Inferior parietal cortex (tissue), 1 donor: ENCODE results near the gene HRH2.
A peak's percentile ranks its signal among the peaks of the same experiment; 100 is the strongest.

ENCODE experiments used
- DNase-seq: peaks from one replicate; pipeline ENCODE4 v3.0.0-alpha.2; 2016; ENCODE audit errors: extremely low spot score

HRH2 gene

DNA sequence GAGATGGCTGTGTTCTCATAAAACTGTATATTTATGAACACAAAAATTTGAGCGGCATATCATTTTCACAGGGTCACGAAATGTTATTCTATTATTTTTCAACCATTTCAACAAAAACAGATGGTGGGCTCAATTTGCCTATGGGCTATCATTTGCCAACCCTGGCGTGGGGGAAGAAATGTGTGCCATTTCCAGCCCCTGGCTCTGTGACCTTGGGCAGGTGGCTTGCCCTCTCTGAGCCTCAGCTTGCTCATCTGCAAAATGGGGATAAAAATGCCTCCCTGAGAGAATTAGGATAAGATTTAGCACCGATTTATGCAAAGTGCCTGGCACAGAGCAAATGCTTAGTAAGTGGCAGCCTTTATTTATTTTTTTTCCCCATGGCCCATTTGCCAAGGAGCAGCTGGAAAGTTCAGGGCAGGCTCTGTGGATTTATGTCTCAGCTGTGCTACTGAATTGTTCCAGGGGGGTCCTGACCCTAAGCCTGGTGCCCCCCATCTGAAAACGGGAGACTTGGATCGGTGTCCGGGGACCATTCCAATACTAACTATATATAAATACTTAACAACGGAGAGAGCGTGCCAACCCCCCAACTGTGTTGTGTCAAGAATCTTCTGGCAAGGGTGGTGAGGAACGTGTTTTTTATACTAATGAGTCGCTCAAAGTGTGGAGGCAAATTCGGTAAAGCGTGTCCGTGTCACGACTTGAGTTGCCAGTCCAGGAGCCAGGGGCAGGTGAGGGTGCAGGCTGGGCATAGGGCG, 34.5 kb downstream of the HRH2 start:
- DNase-seq: no peak

DNA sequence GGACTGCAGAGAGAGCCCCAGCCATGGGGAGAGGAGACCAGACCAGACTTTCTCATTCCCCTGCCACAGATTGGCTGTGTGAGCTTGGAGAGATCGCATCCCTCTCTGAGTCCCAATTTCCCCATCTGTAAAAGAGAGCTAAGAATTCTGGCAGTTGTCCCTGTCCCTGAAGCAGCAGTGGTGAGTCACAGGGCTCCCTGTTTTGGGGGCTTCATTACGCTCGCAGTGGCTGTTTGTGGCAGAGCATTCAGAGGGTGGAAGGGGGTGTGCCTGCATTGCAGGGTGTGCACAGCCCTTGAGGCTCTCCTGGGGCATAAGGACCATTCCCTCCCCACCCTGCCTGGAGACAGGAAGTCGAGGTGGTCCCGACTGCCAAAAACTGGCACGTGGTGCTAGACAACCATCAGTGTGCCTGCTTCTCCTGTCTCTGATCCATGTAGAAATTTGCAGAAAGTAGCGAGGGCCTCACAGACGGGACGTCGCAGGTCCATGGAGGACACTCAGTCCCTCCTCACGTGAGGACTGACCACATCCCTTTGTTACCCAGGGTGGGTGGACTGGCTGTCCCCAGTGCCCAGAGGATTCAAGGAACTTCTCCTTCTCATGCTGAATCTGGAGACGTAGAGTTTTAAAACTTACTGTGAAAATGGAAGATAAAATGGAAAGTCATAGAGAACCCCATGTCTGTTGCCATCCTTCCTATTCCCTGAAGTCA, 35.3 kb downstream of the HRH2 start:
- no peak for DNase-seq

DNA sequence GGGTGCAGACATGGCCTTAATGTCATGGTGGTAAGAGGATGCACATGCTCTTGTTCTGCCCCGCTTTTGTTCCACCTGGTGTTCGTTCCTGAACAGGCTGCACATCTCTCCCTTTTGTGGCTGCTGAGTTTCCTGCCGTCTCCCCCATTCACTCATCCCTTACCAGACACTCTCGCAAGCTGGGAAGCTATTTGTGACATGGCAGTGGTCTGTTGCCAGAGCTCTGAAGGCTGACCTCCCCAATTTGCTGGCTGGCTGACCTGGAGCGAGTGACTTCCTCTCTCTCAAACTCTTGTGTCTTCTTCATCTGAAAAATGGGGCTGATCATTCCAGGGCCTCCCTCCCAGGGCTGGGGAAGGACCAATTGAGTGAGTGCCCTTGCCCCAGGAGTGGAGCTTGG, 35.9 kb downstream of the HRH2 start:
- DNase-seq: no peak

DNA sequence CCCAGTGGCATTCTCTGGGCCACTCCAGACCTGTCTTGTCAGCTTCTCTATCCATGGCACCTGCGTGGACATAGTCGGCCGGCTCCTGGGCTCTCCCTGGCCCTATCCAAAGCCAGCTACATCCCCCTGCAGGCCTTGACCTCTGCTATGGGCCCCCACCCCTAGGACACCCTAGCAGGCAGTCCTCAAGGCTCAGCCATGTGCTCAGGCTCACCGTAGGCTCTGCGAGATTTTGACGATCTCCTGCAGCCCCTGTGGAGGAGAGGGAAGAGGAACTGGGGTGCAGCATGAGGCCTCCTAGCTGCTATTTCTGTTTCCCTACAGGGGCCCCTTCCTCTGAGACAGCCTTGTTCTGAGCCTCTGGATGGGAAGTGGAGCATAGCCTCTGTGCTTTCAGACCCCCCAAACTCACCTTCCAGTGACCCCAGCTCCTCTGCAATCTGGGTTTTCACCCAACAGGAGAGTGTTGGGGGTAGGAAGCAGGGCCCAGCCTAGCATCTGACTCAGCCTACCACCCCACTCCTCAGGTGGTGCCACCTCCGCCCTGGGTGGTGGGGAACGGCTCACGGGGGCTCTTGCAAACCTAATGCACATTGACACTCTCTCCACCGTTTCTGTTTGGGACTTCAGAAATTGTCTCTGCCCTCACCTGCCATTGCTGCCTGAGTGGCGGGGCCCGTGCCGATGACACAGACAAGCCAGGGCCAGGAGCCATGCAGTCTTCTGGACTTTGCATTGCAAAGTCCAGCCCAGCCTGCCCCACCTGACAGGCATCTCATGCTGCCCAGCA, 36.7 kb downstream of the HRH2 start:
- DNase-seq: no peak

DNA sequence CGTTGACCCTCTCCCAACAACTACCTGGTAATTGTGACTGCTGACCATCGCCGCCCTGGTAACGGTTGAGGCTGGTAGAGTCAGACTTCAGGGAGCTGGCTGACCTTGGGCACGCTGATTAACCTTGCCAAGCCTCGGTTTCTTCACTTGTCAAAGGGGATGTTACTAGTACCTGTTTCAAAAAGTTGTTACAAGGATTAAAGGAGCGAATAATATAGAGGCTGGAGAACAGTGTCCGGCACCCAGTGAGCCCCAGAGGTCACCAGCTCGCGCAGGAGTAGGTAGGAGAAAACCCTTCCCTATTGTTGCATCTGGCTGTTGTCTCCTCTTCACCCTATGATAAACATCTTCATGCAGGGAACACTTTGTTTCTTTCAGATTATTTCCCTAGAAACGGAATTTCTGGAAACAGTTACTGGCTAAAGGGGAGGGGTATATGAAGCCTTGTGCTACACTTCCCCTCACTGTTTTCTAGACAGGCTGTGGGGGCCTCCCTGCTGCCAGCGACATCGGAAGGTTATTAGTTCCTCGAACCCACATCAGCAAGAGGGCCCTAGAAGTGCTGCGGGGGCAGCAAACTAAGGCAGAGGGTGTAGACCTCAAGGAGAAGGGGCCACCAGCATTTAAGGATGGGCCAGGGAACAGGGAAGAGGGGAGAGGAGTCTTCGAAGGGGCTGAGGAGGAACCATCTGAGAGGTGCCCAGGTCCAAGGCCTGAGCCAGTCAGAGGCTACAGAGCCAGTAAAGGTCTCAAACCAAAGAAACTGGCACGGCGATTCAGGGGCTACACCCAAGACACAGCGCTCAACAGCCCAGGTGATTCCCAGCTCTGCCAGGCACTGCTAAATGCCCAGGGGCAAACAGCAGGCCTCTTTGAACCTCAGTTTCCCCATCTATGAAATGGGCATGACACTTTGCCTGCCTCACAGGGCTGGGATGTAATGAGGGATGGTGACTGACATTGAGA, 37.6 kb downstream of the HRH2 start:
- DNase-seq: no peak

DNA sequence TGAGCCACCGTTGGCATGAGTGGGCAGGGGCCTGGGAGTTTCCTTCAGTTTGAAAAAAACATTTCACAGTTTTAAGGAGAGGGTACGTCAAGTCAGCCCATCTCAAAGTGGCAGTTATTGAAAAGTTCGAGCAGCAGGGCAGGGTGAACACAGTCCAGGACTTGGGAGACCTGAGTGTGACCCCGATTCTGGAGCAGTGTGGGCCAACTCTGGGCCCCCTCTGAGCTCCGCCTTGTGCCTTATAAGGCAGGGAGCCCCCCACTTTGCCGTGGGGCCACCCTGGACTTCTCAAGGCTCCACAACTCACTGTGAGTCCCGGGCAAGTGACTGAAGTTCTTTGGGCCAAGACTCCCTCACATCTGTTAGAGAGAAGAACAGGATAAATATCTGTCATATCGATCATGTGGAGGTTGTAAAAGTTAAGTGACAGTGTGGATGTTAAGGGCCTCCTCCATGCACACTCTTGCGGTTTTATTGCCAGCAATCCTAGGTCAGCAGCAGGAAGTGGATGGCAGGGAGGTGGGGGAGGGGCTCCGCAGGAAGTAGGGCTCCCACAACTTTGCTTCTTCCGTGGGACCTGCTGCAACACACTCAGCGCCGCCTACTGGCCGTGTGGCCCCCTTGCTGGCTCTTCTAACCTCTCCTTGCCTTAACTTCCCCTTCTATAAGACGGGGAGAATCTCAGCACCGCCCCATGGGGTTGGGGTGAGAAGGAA, 38.4 kb downstream of the HRH2 start:
- DNase-seq: no peak

DNA sequence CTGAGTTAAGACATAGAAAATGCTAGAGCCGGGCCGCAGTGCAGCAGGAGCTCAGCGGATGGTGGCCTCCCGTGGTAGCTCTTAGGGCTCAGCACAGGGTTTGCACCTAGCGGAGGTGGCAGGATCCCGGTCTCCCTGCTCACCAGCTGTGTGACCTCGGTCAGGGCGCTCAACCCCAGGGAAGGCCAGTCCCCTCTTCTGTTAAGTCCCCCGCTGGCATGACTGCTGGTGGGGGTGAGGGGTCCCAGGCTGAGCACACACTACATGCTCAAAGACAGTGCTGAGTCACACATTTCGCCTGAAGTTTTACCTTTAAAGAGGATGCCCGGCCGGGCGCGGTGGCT, 39.0 kb downstream of the HRH2 start:
- DNase-seq: no peak

DNA sequence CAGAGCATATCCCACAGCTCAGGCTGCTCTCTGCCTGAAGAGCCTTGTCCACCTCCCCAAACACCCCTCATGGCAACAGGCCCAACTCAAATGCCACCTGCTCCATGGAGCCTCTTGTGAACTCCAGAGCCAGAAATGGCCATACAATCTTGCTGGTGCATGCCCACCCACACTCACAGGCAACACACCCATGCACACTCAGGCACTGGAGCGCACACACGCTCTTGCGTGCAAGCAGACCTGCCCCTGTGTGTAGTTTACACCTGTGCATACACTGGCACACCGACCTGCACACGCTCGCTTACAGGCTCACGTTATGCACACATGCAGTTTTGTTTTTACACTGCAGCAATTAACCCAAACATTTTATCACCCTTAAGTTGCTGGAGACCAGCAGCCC, 40.0 kb downstream of the HRH2 start:
- DNase-seq: no peak

DNA sequence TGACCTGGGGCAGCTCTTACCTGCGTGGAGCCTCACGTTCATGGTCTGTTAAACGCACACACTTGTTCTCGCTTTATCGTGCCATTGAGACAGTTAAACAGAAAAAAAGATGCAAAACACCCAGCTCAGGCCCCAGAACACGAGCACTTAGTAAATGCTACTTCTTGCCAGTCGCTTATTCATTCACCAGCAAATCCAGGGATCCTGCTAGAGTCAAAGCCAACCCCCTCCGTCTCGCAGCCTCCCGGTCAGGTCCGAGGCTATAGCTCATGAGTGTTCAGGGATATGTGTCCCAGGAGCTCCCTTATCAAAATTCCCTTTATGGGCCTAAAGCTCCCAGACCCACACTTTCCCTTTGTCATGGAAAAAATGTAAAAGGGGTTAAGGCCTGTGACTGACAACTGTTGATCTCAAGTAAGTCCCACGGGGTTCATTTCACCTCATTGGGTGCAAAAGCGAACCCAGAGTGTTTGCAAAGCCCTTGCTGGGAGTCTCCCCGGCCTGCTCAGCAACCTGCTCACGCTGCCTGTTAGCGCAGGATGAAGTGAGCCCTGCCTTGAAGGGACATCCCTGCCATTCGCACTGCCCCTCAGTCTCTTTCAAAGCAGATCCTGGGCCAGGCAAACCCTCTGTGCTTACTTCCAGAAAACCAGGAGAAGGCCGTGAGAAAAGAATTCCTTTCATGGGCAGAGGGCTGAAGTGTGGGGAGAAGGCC, 40.7 kb downstream of the HRH2 start:
- DNase-seq: no peak

DNA sequence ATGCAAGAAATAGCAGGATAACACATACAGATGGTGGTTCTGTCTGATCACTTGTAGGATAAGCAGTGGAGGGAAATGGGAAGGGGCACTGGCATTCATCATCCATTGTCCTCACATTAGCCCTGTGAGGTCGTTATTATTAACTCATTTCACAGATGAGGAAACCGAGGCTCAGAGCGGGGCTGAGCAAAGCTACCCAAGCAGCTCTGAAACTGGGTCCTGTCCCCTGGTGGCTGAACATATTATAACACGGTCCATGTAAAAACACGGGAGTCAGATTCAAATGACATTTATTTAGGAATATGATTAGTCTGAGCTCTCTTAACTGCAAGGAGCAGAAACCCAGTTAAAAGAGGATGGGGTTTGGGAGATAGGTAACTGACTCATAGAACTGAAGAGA, 43.1 kb downstream of the HRH2 start:
- DNase-seq: no peak

DNA sequence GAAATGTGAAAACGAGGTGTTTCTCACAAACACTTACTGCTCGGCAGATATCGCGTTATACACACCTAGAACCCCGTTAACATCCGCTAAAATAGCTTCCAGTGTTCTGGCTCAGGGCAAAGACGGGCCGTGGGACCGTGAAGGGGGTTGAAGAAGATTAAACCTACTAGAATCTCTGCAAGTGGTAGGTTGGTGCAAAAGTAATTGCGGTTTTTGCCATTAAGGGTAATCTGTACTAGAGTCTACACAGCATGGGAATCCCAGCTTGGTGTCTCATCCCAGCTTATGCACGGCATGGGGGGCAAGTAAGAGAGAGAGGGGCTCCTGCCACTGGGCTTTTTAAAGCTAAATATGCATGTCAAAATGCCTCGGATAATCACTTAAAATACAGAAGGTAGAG, 43.9 kb downstream of the HRH2 start:
- no peak for DNase-seq

DNA sequence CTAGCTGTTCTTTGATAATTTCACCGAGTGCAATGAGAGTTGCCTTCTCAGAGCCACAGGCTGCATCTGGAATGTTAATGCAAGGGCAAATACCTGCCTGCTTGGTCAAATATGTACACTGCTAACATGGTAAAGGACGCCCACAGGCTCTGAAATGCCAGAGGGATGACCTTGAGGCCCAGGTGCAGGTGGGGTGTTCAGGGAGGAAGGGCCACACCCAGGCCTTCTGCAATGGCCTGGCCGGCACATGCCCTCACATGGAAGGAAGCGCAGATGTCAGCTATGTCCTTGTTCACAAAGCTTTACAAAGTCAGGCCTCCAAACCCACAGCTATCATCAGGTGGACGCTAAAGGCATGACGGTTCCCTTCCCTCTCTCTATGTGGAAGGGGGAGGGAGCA, 48.6 kb downstream of the HRH2 start:
- no peak for DNase-seq

DNA sequence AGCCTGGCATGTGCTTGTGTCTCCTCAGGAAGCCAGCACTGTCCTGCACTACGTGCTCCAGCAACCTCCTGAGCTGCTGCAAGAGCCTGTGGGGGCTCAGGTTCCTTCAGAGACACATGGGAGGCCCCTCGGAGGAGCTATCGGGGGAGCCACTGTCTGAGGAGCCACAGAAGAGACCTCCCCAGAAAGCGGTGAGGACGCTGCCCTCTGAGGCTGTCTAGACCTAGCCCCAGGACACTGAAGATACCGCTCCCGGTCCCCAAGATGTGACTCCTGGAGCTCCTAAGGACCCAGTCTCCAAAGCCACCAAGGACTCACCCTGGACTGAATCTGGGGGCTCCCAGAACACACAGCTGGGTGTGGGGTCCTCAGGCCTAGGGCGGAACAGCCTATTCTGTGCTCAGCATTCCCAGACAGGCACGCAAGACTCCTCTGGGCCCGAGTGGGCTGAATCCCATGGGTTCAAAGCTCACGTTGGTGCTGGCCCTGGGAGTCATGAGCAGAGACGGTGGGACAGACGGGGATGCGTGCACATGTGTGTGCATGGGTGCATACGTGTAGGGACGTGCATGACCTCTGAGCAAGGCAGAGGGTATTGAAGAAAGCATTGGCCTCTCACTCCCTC, 50.0 kb downstream of the HRH2 start:
- DNase-seq: no peak

DNA sequence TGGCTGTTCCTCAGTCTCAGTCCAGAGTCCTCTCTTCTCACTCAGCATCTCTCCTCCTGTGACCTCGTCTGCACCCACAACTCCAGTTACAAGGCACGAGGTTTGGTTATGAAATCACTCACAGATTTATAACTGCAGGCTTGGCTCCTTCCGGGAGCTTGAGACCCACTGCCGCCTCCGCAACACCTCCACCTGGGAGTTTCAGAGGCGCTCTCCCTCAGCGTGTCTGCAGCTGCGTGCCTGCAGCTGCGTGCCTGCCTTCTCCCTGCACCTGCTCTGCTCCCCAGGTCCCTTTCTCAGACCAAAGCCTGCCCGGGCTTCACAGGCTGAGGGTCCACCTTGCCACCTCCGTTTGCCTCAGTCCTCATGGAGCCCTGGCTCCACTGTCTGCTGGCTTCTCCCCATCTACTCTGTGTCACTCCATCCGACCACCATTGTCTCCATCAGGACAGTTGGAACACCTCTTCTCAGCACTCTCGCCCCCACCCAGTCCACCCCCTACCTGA, 51.5 kb downstream of the HRH2 start:
- peak; percentile 52 for DNase-seq

DNA sequence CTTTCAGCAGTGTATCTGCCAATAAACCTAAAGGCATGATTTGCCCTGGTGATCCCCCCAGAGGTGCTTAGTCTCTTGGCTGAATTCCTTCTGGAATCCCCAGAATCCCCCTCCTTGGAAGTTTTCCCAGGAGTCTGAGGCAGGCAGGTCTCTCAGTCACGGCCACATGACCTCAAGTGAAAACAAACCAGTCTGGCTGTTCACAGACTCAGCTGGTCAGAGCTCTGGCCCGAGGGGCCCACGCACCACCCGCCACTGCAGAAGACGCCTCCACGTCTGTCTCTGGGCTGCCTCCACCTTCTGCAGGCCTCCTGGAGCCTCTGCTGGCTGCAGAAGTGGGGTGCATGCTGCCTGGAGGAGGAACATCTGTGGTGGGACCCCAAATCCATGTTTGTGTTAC, 52.5 kb downstream of the HRH2 start:
- DNase-seq: no peak

DNA sequence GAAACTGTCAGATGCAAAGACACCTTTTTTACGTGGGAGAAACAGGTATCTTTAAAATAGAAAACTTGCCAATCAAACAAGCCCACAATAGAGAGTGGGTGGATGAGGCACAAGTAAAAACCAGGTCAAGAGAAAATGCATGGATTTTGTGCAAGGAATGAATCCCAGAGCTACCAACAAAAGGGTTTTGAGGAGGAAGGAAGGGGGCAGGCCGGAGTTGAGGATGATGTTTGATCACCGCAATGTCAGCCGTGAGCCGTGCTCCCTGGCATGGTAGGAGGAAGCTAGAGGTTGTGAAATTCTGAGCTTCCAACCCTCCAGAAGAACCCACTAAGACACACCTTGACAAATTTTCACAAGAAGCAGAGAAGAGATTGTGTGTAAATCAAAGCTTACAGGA, 53.2 kb downstream of the HRH2 start:
- no peak for DNase-seq

DNA sequence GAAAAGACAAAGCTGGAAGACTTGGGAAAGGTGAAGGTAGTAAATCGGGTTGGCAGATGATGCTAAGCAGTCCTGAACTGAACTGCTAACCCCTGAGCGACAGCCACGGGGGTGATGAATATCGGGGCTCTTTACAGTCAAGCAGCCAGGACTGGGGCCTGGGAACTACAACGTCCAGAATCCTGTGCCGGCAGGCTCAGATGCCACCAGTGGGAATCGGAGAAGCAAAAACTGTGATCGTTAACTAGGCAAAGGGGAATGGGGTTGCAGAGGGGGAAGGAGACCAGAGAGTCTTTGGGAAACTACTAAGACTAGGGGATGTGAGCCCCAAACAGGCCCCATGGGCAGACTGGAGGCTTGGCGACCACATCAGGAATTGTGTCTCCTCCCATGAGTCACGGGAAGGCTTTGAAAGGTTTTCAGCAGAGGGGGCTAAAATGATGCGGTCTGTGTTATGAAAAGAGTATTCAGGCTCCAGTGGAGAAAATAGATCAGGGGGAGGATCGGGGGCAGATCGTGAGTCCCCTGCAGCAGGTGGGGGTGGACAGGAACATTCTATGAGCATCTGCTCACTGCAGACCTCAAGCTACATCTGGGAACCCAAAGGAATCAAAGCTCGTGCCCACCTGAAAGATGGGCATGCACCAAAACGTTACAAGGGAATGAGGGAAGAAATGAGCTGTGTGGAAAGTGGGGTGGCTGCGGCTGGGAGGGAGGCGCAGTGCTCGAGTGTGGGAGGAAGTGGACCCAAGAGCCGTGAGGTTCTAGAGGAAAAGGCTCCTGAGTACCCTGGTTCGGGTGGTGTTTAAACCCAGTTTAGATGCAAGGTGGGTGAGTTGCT, 53.8 kb downstream of the HRH2 start:
- no peak for DNase-seq

DNA sequence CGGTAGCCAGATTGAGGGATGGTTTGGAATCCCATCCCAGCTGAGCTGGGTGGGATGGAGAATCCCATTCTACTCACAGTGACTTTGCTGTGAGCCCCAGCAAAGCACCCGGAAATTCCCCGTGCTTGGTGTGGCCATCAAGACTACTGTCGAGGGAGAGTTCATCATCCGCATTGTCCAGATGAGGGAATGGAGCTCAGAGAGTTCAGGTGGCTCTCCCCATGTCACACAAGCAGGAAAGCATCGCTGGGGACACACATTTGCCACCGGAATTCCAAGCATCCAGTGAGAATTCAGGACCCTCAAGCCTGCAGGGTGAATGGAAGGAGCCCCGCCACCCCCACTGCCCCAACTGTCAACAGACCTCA, 54.4 kb downstream of the HRH2 start:
- no peak for DNase-seq

DNA sequence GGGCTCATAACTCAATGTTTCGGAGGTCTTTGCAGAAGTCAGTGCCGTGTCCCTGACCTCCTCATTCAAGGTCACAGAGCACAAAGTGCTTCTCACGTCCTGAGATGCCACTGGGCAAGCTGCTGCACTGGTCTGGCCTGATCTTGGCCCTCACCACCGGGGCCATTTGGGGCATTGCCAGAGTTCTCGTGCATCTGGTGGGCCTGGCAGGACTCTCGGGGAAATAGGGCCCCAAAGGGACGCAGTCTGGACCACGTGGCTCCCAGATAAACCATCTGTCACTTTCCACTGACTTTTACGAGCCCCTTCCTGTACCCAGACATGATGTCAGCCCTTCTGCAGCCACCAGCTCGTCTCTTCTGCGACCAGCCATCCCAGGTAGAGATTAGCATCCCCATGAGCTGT, 54.8 kb downstream of the HRH2 start:
- DNase-seq: no peak
